ENCODE data around the gene GNAL. TPM values are rescaled to one million over a fixed set of nuclear protein-coding genes. Genes with fewer than 3 reads are reported as not detected.

The GNAL gene
- total RNA-seq, 1 donor from 2014 or later = 1.1 TPM

DNA sequence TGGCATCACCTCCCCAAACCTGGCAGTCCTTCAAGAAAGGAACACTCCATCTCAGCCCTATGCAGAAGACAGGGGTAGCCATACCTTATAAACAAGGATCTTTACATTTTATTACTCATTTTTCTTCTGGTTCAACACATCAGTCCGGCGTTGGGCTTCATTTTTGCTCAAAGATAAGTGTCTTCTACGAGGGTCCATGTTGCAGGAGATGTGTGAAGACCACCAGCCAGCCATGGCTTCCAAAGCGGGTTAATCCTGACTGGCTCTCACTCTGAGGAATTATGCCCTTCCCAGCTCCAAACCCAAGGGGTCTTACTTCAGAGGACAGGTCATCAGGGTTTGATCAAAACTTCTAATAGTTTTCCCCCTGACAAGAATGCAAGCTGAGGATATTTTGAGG, 23.9 kb upstream of the GNAL start:
- intact Hi-C loops (cut with micrococcal nuclease) = no loop called here
- peaks cover 72% of the 10 kb centered on the region for H3K27me3 ChIP-seq (ENCODE audit: low read depth)
- no peak overlapping the region for H3K27ac ChIP-seq (replicated peaks)
- no peaks in the 10 kb centered on the region for H3K9me3 ChIP-seq (replicated peaks)
- no peak overlapping the region for H3K4me3 ChIP-seq
- DNase-seq = no peak
- no peaks in the 10 kb centered on the region for H3K4me1 ChIP-seq
- no peaks in the 10 kb centered on the region for H3K36me3 ChIP-seq
- TF ChIP-seq CTCF (IDR thresholded peaks at IDR 0.05; ENCODE audit: borderline replicate concordance) = no peak

GRCh38 chr18:11665587-11665986, 23.5 kb upstream of the GNAL start:
- peaks cover 67% of the 10 kb centered on the region for H3K27me3 ChIP-seq (ENCODE audit: low read depth)

DNA sequence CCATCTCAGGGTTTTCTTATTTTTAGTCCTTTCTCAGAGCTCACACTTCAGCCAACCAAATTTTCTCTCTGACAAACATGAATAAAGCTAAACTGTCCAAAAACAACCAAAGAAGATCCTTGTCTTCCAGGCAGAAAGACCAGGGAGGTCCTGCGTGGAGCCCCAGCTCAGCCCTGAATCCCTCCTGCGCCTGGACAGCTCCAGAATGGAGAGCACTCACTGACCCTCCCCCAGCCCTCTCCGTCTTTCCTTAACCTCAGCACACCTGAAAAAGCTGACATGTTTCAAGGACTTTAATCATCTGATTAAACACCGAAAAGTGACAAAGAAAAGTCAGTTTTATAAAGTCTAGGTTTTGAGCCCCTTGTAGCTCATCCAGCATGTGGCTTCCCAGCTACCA, 22.9 kb upstream of the GNAL start:
- Histone ChIP-seq H3K36me3 (no peaks in the 10 kb centered on the region), H3K27ac (replicated peaks) (no peak overlapping the region), H3K4me3 (no peak overlapping the region), H3K9me3 (replicated peaks) (no peaks in the 10 kb centered on the region), H3K27me3 (ENCODE audit: low read depth) (peaks cover 62% of the 10 kb centered on the region), H3K4me1 (no peaks in the 10 kb centered on the region)
- intact Hi-C loops (cut with micrococcal nuclease) = no loop called here
- no peak for TF ChIP-seq CTCF (IDR thresholded peaks at IDR 0.05; ENCODE audit: borderline replicate concordance)
- no peak for DNase-seq

More at GRCh38 chr18:11665587-11665986, 23.5 kb upstream of the GNAL start:
- Histone ChIP-seq H3K27ac (replicated peaks) (no peak overlapping the region), H3K4me1 (no peaks in the 10 kb centered on the region), H3K36me3 (no peaks in the 10 kb centered on the region), H3K9me3 (replicated peaks) (no peaks in the 10 kb centered on the region), H3K4me3 (no peak overlapping the region)
- intact Hi-C loops (cut with micrococcal nuclease) = no loop called here
- no peak for DNase-seq
- no peak for TF ChIP-seq CTCF (IDR thresholded peaks at IDR 0.05; ENCODE audit: borderline replicate concordance)

DNA sequence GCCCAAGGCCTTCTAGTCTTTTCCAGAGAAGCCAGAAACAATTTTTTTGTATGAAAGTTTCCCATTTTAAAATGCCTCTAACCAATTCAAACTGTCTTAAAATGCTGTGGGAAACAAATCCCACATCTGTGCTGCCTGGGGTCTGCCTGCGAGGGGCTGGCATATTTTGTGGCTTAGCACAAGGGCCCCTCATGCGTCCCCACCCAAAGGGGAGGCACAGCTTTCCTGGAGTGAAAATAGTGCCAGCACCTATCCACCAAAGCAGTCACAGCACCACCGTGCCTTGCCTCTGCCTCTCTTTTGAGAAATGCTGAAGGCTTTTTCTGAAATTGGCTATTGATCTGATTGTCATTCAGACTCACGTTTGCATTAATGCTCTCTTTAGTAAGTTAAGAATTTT, 22.2 kb upstream of the GNAL start:
- no peak for TF ChIP-seq CTCF (IDR thresholded peaks at IDR 0.05; ENCODE audit: borderline replicate concordance)
- Histone ChIP-seq H3K4me1 (no peaks in the 10 kb centered on the region), H3K4me3 (no peak overlapping the region), H3K27ac (replicated peaks) (no peak overlapping the region), H3K27me3 (ENCODE audit: low read depth) (peaks cover 62% of the 10 kb centered on the region), H3K9me3 (replicated peaks) (no peaks in the 10 kb centered on the region), H3K36me3 (no peaks in the 10 kb centered on the region)
- intact Hi-C loops (cut with micrococcal nuclease) = no loop called here
- no peak for DNase-seq

DNA sequence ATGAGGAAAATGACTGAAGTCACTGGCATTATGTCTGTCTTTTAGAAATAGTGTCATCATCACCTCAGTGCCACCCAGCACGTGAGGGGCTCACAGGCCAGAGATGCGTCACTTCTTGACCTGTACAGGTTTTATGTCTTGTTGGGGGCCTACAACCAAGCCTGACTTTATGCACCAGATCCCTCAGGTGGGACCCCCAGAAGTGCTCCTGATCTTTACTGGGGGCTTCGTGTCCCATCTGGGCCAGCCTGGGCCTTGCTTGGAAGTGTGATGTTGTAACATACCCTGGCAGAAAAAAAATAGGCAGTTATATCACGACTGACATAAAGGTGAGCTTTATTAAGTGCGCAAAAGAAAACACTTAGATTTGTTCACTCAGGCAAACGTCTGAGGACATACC, 21.5 kb upstream of the GNAL start:
- TF ChIP-seq CTCF (IDR thresholded peaks at IDR 0.05; ENCODE audit: borderline replicate concordance) = no peak
- H3K4me3 ChIP-seq = no peak overlapping the region
- no peaks in the 10 kb centered on the region for H3K36me3 ChIP-seq
- intact Hi-C loops (cut with micrococcal nuclease) = no loop called here
- no peaks in the 10 kb centered on the region for H3K4me1 ChIP-seq
- H3K27ac ChIP-seq (replicated peaks) = no peak overlapping the region
- peaks cover 62% of the 10 kb centered on the region for H3K27me3 ChIP-seq (ENCODE audit: low read depth)
- H3K9me3 ChIP-seq (replicated peaks) = no peaks in the 10 kb centered on the region
- no peak for DNase-seq

Measured in left ventricle myocardium inferior (tissue), 1 donor.